Colon (tissue), 2 donors: ENCODE results near the gene NME4.

Source experiments
- FAIRE-seq: peaks from 2 replicates; lab custom pipeline; 2012; peaks lifted over from hg19 to GRCh38; lab: Jason Lieb, UNC
- donor health status: control.
- donor health status: control.

Gene NME4

GRCh38 chr16:426906-427249, 29.9 kb downstream of the NME4 start:
- FAIRE-seq: no peak

GRCh38 chr16:427250-427649, 30.3 kb downstream of the NME4 start:
- no peak for FAIRE-seq

GRCh38 chr16:430904-431303, 33.9 kb downstream of the NME4 start:
- FAIRE-seq: no peak

GRCh38 chr16:440627-441026, 43.6 kb downstream of the NME4 start:
- FAIRE-seq: no peak

DNA sequence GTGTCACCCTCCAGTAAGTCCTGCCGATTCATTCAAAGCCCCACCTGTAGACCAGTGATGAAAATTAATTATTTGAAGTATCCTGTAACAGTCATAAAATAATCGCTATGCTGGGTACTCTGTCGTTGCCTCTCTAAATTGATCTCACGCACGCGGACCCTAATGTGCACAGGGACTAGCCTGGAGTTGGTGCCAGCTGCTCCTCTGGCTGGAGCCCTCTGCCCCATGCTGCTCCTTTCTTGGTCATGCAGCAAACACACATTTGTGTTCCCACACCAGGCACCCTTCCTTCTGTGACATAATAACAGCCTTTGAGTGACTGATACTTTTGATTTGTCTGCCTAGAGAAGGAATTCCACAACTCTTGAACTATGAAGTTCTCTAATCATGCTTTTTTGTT, 44.4 kb downstream of the NME4 start:
- no peak for FAIRE-seq

DNA sequence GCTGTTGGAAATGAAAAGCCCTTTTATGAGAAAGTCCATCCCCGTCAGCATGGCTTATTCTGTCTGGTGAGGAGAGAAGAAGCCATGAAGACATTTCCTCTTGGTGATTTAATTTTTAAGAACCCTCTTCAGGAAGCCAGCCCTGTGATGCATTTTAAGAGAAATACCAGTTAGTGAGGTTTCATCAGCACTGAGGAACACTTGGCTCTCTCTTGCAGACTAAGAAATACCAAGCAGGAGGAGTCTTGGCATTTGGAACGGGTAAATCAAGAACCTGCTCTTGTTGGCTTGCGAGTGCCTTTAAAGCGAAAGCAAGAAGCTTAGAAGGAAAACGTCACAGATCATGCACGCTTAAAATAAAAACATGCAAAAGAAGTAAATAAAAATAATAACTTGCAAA, 46.0 kb downstream of the NME4 start:
- FAIRE-seq: no peak

DNA sequence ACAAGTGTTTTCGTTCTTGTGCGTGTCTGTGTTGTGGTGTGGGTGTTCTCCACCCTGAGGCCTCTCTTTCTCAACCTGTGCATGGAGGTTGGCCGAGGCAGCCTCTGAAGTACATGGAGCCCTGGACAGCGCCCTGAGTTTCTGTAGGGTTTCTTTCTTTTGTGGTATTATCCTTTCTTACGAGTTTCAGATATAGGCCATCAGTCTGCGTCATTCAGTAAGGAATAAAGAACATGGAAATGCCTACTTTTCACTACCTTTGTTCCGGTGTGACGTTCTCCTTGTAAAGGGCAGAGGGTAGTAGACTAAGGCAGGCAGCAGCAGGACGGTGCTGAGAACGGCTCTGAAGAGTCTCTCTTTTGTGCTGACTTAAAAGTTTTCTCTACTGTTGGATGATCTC, 47.0 kb downstream of the NME4 start:
- FAIRE-seq: no peak

DNA sequence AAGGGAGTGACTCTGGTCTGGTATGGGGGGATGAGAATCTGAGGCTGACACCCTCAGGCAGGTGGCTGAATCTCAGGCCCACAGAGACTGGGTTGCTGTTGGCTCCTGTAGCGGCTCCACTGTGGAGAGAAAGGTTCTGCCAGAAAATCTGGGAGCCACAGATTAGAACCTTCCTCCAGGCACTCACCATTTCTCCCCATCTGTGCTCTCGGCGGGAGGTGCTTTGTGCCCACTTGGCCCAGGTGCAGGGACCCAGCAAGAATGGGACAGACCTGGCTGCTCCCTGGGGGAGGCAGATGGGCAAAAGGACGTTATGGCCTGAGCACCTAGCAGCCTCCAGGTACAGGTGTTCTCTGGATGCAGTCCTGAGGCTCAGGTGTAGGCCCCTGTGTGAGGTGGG, 48.6 kb downstream of the NME4 start:
- no peak for FAIRE-seq
